Activated T-cell treated with anti-CD3 and anti-CD28 coated beads, Interleukin-2, amount 50 U/mL, for 48 hours (primary cell): ENCODE data around the gene SGO2.
"Not testable (repeated sequence)": the region's sequence is repeated elsewhere in the genome, so short reads cannot be mapped to it uniquely, and the experiment has no call there.

Source experiments
- DNase-seq, 2 experiments: peaks; one replicate each; pipeline ENCODE4 v3.0.0-alpha.2; 2020

Gene SGO2

DNA sequence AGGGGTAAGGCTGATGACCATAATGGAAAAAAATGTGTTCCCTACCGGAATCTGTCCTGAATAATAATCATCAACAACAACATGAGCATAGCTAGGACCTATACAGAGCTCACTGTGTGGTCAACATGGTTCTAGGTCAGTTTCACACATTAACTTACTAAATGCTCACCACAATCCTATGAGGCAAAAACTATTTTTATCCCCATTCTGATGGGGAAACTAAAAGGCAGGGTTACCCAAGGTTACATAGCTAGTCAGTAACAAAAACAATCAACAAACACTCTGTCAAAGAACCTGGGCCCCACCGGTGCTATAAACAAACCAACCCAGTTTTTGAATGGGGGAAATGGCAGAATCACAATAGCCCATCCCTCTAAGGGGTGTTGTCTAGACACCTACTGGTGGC lies 100.0 kb downstream of the SGO2 start:
- DNase-seq, result no peak

DNA sequence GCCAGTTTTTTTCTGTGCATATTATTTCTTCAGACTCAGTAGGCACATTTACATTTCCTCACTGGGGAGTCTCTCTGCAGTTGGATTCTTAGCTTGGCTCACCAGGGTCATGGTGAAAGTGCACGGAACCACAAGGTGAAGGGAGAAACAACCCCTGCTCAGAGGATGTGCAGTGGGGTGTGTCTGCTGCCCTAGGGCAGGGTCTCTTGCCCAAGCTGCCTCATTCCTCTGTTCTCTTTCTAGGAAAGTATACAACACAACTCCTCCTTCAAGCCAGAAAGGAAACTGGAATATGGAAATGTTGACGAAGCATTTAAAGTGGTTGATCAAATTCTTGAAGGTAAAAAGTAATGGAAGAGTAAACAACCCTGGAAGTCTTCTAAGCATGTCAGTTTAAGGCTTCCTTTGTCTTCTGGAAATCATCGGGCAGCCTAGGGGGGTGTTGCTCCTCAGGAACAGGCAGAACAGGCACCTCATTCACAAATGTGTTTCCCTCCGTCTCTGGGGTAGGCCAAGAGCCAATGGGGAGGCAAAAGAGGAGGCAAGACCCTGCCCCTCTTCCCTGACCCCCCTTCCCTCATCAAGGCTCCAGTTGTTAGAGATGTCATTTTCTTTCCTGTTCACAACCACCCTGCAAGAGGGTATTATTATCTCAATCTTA lies 101.2 kb downstream of the SGO2 start:
- DNase-seq, result no peak

DNA sequence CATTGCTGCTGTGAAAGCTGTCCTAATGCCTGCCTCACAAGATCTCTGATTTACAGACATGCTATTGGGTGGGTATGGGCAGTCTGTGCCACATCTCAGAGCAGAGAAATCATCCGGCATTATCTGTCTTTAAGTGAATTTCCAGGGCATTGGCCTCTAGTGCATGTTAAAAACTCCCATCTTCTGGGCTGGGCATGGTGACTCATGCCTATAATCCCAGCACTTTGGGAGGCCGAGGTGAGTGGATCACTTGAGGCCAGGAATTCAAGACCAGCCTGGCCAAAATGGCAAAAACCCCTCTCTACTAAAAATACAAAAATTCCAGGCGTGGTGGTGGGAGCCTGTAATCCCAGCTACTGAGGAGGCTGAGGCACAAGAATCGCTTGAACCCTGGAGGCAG lies 102.5 kb downstream of the SGO2 start:
- DNase-seq, result not testable (repeated sequence)

DNA sequence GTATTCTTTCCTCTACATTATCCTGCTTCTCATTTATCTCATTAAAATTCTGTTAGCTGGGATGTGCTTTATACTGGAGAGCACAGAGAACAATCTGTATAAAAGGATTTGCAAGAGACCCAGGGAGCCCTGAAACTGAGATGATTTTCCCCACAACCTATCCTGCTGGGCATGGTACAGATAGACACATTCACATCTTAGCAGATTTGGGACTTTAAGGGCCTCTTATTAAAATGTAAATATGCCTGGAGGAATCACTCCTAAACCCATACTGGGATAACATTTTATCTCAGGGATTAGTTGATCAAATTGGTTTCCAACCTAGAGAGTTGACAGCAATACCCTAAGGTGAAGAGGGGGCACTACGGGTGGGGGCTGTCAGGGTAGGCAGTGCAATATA lies 105.3 kb downstream of the SGO2 start:
- no peak for DNase-seq
